Measurements from ENCODE around the gene SLC35D2.
"Not testable (repeated sequence)": the region's sequence is repeated elsewhere in the genome, so short reads cannot be mapped to it uniquely, and the experiment has no call there.

Gene SLC35D2

GRCh38 chr9:96317335-96317980 lies 66.1 kb downstream of the SLC35D2 start:
- no peak overlapping the region for H2AFZ ChIP-seq (ENCODE audit: low read length)
- no peaks in the 10 kb centered on the region for H3K79me2 ChIP-seq (ENCODE audit: insufficient read depth, low read length)
- TF ChIP-seq EZH2phosphoT487 (IDR thresholded peaks at IDR 0.05; ENCODE audit: borderline replicate concordance), result no peak
- TF ChIP-seq, protein P1, sequence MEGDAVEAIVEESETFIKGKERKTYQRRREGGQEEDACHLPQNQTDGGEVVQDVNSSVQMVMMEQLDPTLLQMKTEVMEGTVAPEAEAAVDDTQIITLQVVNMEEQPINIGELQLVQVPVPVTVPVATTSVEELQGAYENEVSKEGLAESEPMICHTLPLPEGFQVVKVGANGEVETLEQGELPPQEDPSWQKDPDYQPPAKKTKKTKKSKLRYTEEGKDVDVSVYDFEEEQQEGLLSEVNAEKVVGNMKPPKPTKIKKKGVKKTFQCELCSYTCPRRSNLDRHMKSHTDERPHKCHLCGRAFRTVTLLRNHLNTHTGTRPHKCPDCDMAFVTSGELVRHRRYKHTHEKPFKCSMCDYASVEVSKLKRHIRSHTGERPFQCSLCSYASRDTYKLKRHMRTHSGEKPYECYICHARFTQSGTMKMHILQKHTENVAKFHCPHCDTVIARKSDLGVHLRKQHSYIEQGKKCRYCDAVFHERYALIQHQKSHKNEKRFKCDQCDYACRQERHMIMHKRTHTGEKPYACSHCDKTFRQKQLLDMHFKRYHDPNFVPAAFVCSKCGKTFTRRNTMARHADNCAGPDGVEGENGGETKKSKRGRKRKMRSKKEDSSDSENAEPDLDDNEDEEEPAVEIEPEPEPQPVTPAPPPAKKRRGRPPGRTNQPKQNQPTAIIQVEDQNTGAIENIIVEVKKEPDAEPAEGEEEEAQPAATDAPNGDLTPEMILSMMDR (conservative IDR thresholded peaks at IDR 0.05; ENCODE audit: low read length), result peak; percentile 95
- H3K9me2 ChIP-seq (replicated peaks; ENCODE audit: low read depth, low read length), result no peaks in the 10 kb centered on the region
- H3K9me3 ChIP-seq (ENCODE audit: insufficient read depth, low read depth, low read length), result peaks cover 11% of the 10 kb centered on the region; the same call in 1 of the 2 replicates
- H3K4me3 ChIP-seq (ENCODE audit: low read length, poor library complexity, severe bottlenecking), result no peak overlapping the region
- H3K4me1 ChIP-seq (ENCODE audit: insufficient read depth, low read length, poor library complexity, severe bottlenecking), result no peaks in the 10 kb centered on the region
- no peak overlapping the region for H3K9ac ChIP-seq (ENCODE audit: low read depth, low read length, poor library complexity, severe bottlenecking)
- H3K27me3 ChIP-seq (ENCODE audit: insufficient read depth, low read length, poor library complexity, severe bottlenecking), result no peaks in the 10 kb centered on the region
- no peaks in the 10 kb centered on the region for H3K36me3 ChIP-seq (ENCODE audit: insufficient read depth, low read length)
- H4K20me1 ChIP-seq (ENCODE audit: insufficient read depth, low read length, poor library complexity, severe bottlenecking), result no peaks in the 10 kb centered on the region
- H3K4me2 ChIP-seq (ENCODE audit: low read depth, low read length, poor library complexity, severe bottlenecking), result no peak overlapping the region
- no peaks in the 10 kb centered on the region for H3F3A ChIP-seq (ENCODE audit: low read depth)

- Histone ChIP-seq H4K20me1 (ENCODE audit: insufficient read depth, low read length, poor library complexity, severe bottlenecking) (no peaks in the 10 kb centered on the region), H3K27me3 (ENCODE audit: insufficient read depth, low read length, poor library complexity, severe bottlenecking) (peaks cover 9% of the 10 kb centered on the region), H3K9ac (ENCODE audit: low read depth, low read length, poor library complexity, severe bottlenecking) (no peak overlapping the region), H3K4me1 (ENCODE audit: insufficient read depth, low read length, poor library complexity, severe bottlenecking) (no peaks in the 10 kb centered on the region), H2AFZ (ENCODE audit: low read length) (no peak overlapping the region), H3K79me2 (ENCODE audit: insufficient read depth, low read length) (no peaks in the 10 kb centered on the region), H3F3A (ENCODE audit: low read depth) (no peaks in the 10 kb centered on the region), H3K4me2 (ENCODE audit: low read depth, low read length, poor library complexity, severe bottlenecking) (no peak overlapping the region), H3K36me3 (ENCODE audit: insufficient read depth, low read length) (no peaks in the 10 kb centered on the region), H3K9me2 (replicated peaks; ENCODE audit: low read depth, low read length) (no peaks in the 10 kb centered on the region), H3K9me3 (ENCODE audit: insufficient read depth, low read depth, low read length) (peaks cover 11% of the 10 kb centered on the region; the same call in 1 of the 2 replicates), H3K4me3 (ENCODE audit: low read length, poor library complexity, severe bottlenecking) (no peak overlapping the region)
- TF ChIP-seq, protein P1 (conservative IDR thresholded peaks at IDR 0.05; ENCODE audit: low read length), result no peak
- TF ChIP-seq EZH2phosphoT487 (IDR thresholded peaks at IDR 0.05; ENCODE audit: borderline replicate concordance), result no peak
These were observed 73.7 kb downstream of the SLC35D2 start for GRCh38 chr9:96309850-96310249.

GRCh38 chr9:96306958-96307357 lies 76.6 kb downstream of the SLC35D2 start:
- H3K36me3 ChIP-seq (ENCODE audit: insufficient read depth, low read length); H2AFZ ChIP-seq (ENCODE audit: low read length); H3K9ac ChIP-seq (ENCODE audit: low read depth, low read length, poor library complexity, severe bottlenecking): not testable (repeated sequence)

DNA sequence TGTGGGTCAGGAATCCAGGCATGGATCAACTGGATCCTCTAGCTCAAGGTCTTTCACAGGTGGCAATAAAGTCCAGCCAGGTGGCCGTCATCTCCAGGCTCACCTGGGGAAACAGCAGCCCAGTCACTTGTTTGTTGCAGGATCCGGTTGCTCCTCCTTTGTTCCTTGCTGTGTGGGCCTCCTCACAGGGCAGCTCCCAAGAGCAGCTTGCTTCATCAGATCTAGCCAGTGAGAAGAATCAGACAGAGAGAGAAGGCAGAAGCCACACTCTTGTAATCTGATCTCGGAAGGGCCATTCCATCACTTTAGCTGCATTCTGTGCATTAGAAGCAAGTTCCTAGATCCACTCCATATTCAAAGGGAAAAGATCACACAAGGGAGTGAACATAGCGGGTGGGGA lies 78.3 kb downstream of the SLC35D2 start:
- H3K9ac ChIP-seq (ENCODE audit: low read depth, low read length, poor library complexity, severe bottlenecking), result no peak overlapping the region
- H3K4me3 ChIP-seq (ENCODE audit: low read length, poor library complexity, severe bottlenecking), result no peak overlapping the region
- no peaks in the 10 kb centered on the region for H3K9me3 ChIP-seq (ENCODE audit: insufficient read depth, low read depth, low read length)
- no peak overlapping the region for H2AFZ ChIP-seq (ENCODE audit: low read length)
- TF ChIP-seq, protein P1 (conservative IDR thresholded peaks at IDR 0.05; ENCODE audit: low read length), result no peak
- TF ChIP-seq EZH2phosphoT487 (IDR thresholded peaks at IDR 0.05; ENCODE audit: borderline replicate concordance), result no peak
- no peaks in the 10 kb centered on the region for H3K79me2 ChIP-seq (ENCODE audit: insufficient read depth, low read length)
- H4K20me1 ChIP-seq (ENCODE audit: insufficient read depth, low read length, poor library complexity, severe bottlenecking), result no peaks in the 10 kb centered on the region
- H3K36me3 ChIP-seq (ENCODE audit: insufficient read depth, low read length), result no peaks in the 10 kb centered on the region
- H3K27me3 ChIP-seq (ENCODE audit: insufficient read depth, low read length, poor library complexity, severe bottlenecking), result peaks cover 9% of the 10 kb centered on the region
- no peaks in the 10 kb centered on the region for H3K4me1 ChIP-seq (ENCODE audit: insufficient read depth, low read length, poor library complexity, severe bottlenecking)
- H3F3A ChIP-seq (ENCODE audit: low read depth), result no peaks in the 10 kb centered on the region
- no peak overlapping the region for H3K4me2 ChIP-seq (ENCODE audit: low read depth, low read length, poor library complexity, severe bottlenecking)
- no peaks in the 10 kb centered on the region for H3K9me2 ChIP-seq (replicated peaks; ENCODE audit: low read depth, low read length)

More at GRCh38 chr9:96306958-96307357, 76.6 kb downstream of the SLC35D2 start:
- not testable (repeated sequence) for H3F3A ChIP-seq (ENCODE audit: low read depth); H3K79me2 ChIP-seq (ENCODE audit: insufficient read depth, low read length); H3K9me3 ChIP-seq (ENCODE audit: insufficient read depth, low read depth, low read length); H3K4me3 ChIP-seq (ENCODE audit: low read length, poor library complexity, severe bottlenecking); H3K4me2 ChIP-seq (ENCODE audit: low read depth, low read length, poor library complexity, severe bottlenecking); H3K9me2 ChIP-seq (replicated peaks; ENCODE audit: low read depth, low read length); H3K4me1 ChIP-seq (ENCODE audit: insufficient read depth, low read length, poor library complexity, severe bottlenecking); H3K27me3 ChIP-seq (ENCODE audit: insufficient read depth, low read length, poor library complexity, severe bottlenecking); H4K20me1 ChIP-seq (ENCODE audit: insufficient read depth, low read length, poor library complexity, severe bottlenecking)
